GM23338 (cell line): ENCODE data around the gene BAAT. TPM values are rescaled to one million over a fixed set of nuclear protein-coding genes. Genes with fewer than 3 reads are reported as not detected.

Experiments
- ATAC-seq: fragments of 200-7000 bp; cut with Tn5 transposase; 3 replicates; pipeline ENCODE4 v1.9.1; 2020
- DNase-seq: peaks from one replicate; pipeline ENCODE4 v3.0.0-alpha.2; 2015; ENCODE audit warnings: low spot score
- H2AFZ ChIP-seq: fragments of 200-600 bp; sonication (generic); 2 replicates; pipeline ENCODE4 v1.8.0; 2016; ENCODE audit warnings: antibody characterized with exemption, mild to moderate bottlenecking, moderate library complexity
- H3F3A ChIP-seq: fragments of 200-600 bp; sonication (generic); replicated peaks from 2 replicates; pipeline ENCODE4 v1.8.0; 2017; ENCODE audit warnings: antibody characterized with exemption, mixed run types, low read depth
- H3K27ac ChIP-seq: fragments of 200-600 bp; sonication (generic); 2 replicates; pipeline ENCODE4 v1.6.1; 2016; ENCODE audit warnings: low read depth
- H3K27me3 ChIP-seq: fragments of 200-600 bp; sonication (generic); 2 replicates; pipeline ENCODE4 v1.8.0; 2016; ENCODE audit warnings: mild to moderate bottlenecking, mixed run types, moderate library complexity; ENCODE audit not compliant: insufficient read depth
- H3K36me3 ChIP-seq: fragments of 200-600 bp; sonication (generic); 2 replicates; pipeline ENCODE4 v1.8.0; 2016; ENCODE audit warnings: mild to moderate bottlenecking; ENCODE audit not compliant: insufficient read depth
- H3K4me1 ChIP-seq: fragments of 200-600 bp; sonication (generic); 2 replicates; pipeline ENCODE4 v1.8.0; 2016; ENCODE audit warnings: mild to moderate bottlenecking, moderate library complexity; ENCODE audit not compliant: insufficient read depth
- H3K4me2 ChIP-seq: fragments of 200-600 bp; sonication (generic); 2 replicates; pipeline ENCODE4 v1.7.1; 2017; ENCODE audit warnings: mixed run types
- H3K4me3 ChIP-seq: fragments of 200-600 bp; sonication (generic); 2 replicates; pipeline ENCODE4 v1.6.1; 2016; ENCODE audit warnings: mixed run types
- H3K79me2 ChIP-seq: fragments of 200-600 bp; sonication (generic); replicated peaks from 2 replicates; pipeline ENCODE4 v1.8.0; 2017; ENCODE audit warnings: mild to moderate bottlenecking; ENCODE audit not compliant: insufficient read depth
- H3K9me2 ChIP-seq: fragments of 200-600 bp; sonication (generic); 2 replicates; pipeline ENCODE4 v1.8.0; 2017; ENCODE audit not compliant: insufficient read depth
- H4K20me1 ChIP-seq: fragments of 200-600 bp; sonication (generic); replicated peaks from 2 replicates; pipeline ENCODE4 v1.8.0; 2017; ENCODE audit warnings: mild to moderate bottlenecking; ENCODE audit not compliant: insufficient read depth
- H3K27ac Mint-ChIP-seq: 2 replicates; pipeline ENCODE4 v1.8.0; 2020; ENCODE audit warnings: inconsistent platforms, mild to moderate bottlenecking, moderate library complexity, mixed read lengths
- H3K27me3 Mint-ChIP-seq: 3 replicates; pipeline ENCODE4 v1.8.0; 2022; ENCODE audit warnings: low read depth, mild to moderate bottlenecking, moderate library complexity, mixed read lengths, inconsistent platforms; ENCODE audit not compliant: insufficient read depth, poor library complexity
- H3K36me3 Mint-ChIP-seq: 3 replicates; pipeline ENCODE4 v1.8.0; 2021; ENCODE audit warnings: low read depth, mild to moderate bottlenecking, inconsistent platforms, moderate library complexity, mixed read lengths
- H3K4me1 Mint-ChIP-seq: 3 replicates; pipeline ENCODE4 v1.8.0; 2020; ENCODE audit warnings: mild to moderate bottlenecking, inconsistent platforms, mixed read lengths
- H3K4me3 Mint-ChIP-seq: 3 replicates; pipeline ENCODE4 v1.8.0; 2021; ENCODE audit warnings: moderate library complexity, mild to moderate bottlenecking, inconsistent platforms, mixed read lengths
- H3K9me3 Mint-ChIP-seq: 3 replicates; pipeline ENCODE4 v1.8.0; 2020; ENCODE audit warnings: moderate library complexity, mild to moderate bottlenecking, inconsistent platforms, mixed read lengths
- CREB1 ChIP-seq: fragments of 250-450 bp; sonication (Bioruptor Pico); IDR thresholded peaks from 2 replicates; pipeline ENCODE4 v1.5.0; 2020; ENCODE audit warnings: low read depth, mild to moderate bottlenecking, moderate library complexity
- EZH2phosphoT487 ChIP-seq: fragments of 200-600 bp; sonication (generic); IDR thresholded peaks from one replicate; pipeline ENCODE4 v1.8.1; 2018; ENCODE audit warnings: antibody characterized with exemption; ENCODE audit not compliant: unreplicated experiment
- JUNB ChIP-seq: IDR thresholded peaks from one replicate; pipeline ENCODE4 v1.6.1; 2016; ENCODE audit warnings: antibody characterized with exemption; ENCODE audit not compliant: unreplicated experiment
- POLR2AphosphoS5 ChIP-seq: IDR thresholded peaks from 2 replicates; pipeline ENCODE4 v1.6.1; 2016; ENCODE audit warnings: antibody characterized with exemption, low read depth
- STAT1 ChIP-seq: IDR thresholded peaks from one replicate; pipeline ENCODE4 v1.6.1; 2016; ENCODE audit warnings: antibody characterized with exemption; ENCODE audit not compliant: unreplicated experiment
- ZNF331 ChIP-seq: fragments of 250-450 bp; sonication (Bioruptor Pico); IDR thresholded peaks from 2 replicates; pipeline ENCODE4 v1.5.0; 2020; ENCODE audit warnings: low read depth, mild to moderate bottlenecking, moderate library complexity
- polyA plus RNA-seq: library from polyadenylated mRNA; unstranded; fragments of >200 nt; fragmentation: Nextera tagmentation; extraction: Ambion mirVana; gene quantifications from 2 replicates; pipeline ENCODE4 v1.2.1, GENCODE V29; 2016
- total RNA-seq: library from RNA; depleted of rRNA; stranded (reverse); fragments of >200 nt; shearing (Covaris generic); gene quantifications from 2 replicates; pipeline ENCODE4 v1.2.3, GENCODE V29; 2014
- TF ChIP-seq, protein P1 (sequence below): IDR thresholded peaks from one replicate; pipeline ENCODE4 v1.6.1; 2018; ENCODE audit warnings: antibody characterized with exemption; ENCODE audit not compliant: unreplicated experiment
- TF ChIP-seq, protein P2 (sequence below): IDR thresholded peaks from 2 replicates; pipeline ENCODE4 v1.6.1; 2016; ENCODE audit warnings: antibody characterized with exemption
- TF ChIP-seq, protein P3 (sequence below): fragments of 250-450 bp; sonication (Bioruptor Pico); IDR thresholded peaks from 2 replicates; pipeline ENCODE4 v1.5.0; 2020; ENCODE audit warnings: mild to moderate bottlenecking, moderate library complexity
- TF ChIP-seq, protein P4 (sequence below), 2 experiments: fragments of 200-600 bp in 1 of 2; sonication (generic) in 1 of 2; conservative IDR thresholded peaks; 2 replicates each; pipeline versions ENCODE4 v1.5.1 to v1.6.1; 2016 to 2017; ENCODE audit warnings: antibody characterized with exemption in 2 of 2, low read depth in 2 of 2, mild to moderate bottlenecking in 2 of 2, moderate library complexity in 1 of 2

BAAT gene
- total and polyA plus RNA-seq, 2 experiments from 2014 or later = 0.08 to 0.14 TPM

DNA sequence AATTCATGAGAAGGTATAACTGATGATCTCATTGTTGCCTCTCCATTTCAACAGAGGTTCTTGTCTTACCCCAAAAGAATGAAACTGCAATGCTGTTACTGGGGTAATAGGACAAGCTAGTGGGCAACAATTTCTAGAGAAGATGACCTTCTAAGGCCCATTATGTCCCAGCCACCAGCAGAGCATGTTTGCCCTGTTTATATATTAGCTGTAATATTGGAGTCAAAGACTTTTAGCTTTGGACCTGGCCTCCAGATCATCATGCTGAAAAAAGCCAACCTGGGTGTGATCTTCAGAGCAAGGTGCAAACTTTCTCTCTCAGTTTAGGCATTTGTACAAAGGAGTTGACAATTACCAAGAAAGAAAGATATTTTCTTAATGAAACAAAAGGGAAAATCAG is 47.4 kb upstream of the BAAT start:
- TF ChIP-seq, protein P1, sequence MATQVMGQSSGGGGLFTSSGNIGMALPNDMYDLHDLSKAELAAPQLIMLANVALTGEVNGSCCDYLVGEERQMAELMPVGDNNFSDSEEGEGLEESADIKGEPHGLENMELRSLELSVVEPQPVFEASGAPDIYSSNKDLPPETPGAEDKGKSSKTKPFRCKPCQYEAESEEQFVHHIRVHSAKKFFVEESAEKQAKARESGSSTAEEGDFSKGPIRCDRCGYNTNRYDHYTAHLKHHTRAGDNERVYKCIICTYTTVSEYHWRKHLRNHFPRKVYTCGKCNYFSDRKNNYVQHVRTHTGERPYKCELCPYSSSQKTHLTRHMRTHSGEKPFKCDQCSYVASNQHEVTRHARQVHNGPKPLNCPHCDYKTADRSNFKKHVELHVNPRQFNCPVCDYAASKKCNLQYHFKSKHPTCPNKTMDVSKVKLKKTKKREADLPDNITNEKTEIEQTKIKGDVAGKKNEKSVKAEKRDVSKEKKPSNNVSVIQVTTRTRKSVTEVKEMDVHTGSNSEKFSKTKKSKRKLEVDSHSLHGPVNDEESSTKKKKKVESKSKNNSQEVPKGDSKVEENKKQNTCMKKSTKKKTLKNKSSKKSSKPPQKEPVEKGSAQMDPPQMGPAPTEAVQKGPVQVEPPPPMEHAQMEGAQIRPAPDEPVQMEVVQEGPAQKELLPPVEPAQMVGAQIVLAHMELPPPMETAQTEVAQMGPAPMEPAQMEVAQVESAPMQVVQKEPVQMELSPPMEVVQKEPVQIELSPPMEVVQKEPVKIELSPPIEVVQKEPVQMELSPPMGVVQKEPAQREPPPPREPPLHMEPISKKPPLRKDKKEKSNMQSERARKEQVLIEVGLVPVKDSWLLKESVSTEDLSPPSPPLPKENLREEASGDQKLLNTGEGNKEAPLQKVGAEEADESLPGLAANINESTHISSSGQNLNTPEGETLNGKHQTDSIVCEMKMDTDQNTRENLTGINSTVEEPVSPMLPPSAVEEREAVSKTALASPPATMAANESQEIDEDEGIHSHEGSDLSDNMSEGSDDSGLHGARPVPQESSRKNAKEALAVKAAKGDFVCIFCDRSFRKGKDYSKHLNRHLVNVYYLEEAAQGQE = no peak
- TF ChIP-seq STAT1 (no peak), POLR2AphosphoS5 (no peak), JUNB (no peak), EZH2phosphoT487 (no peak), CREB1 (CRISPR knock-in tag) (no peak), ZNF331 (no peak)
- TF ChIP-seq, protein P2, sequence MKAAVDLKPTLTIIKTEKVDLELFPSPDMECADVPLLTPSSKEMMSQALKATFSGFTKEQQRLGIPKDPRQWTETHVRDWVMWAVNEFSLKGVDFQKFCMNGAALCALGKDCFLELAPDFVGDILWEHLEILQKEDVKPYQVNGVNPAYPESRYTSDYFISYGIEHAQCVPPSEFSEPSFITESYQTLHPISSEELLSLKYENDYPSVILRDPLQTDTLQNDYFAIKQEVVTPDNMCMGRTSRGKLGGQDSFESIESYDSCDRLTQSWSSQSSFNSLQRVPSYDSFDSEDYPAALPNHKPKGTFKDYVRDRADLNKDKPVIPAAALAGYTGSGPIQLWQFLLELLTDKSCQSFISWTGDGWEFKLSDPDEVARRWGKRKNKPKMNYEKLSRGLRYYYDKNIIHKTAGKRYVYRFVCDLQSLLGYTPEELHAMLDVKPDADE = no peak
- TF ChIP-seq, protein P3, sequence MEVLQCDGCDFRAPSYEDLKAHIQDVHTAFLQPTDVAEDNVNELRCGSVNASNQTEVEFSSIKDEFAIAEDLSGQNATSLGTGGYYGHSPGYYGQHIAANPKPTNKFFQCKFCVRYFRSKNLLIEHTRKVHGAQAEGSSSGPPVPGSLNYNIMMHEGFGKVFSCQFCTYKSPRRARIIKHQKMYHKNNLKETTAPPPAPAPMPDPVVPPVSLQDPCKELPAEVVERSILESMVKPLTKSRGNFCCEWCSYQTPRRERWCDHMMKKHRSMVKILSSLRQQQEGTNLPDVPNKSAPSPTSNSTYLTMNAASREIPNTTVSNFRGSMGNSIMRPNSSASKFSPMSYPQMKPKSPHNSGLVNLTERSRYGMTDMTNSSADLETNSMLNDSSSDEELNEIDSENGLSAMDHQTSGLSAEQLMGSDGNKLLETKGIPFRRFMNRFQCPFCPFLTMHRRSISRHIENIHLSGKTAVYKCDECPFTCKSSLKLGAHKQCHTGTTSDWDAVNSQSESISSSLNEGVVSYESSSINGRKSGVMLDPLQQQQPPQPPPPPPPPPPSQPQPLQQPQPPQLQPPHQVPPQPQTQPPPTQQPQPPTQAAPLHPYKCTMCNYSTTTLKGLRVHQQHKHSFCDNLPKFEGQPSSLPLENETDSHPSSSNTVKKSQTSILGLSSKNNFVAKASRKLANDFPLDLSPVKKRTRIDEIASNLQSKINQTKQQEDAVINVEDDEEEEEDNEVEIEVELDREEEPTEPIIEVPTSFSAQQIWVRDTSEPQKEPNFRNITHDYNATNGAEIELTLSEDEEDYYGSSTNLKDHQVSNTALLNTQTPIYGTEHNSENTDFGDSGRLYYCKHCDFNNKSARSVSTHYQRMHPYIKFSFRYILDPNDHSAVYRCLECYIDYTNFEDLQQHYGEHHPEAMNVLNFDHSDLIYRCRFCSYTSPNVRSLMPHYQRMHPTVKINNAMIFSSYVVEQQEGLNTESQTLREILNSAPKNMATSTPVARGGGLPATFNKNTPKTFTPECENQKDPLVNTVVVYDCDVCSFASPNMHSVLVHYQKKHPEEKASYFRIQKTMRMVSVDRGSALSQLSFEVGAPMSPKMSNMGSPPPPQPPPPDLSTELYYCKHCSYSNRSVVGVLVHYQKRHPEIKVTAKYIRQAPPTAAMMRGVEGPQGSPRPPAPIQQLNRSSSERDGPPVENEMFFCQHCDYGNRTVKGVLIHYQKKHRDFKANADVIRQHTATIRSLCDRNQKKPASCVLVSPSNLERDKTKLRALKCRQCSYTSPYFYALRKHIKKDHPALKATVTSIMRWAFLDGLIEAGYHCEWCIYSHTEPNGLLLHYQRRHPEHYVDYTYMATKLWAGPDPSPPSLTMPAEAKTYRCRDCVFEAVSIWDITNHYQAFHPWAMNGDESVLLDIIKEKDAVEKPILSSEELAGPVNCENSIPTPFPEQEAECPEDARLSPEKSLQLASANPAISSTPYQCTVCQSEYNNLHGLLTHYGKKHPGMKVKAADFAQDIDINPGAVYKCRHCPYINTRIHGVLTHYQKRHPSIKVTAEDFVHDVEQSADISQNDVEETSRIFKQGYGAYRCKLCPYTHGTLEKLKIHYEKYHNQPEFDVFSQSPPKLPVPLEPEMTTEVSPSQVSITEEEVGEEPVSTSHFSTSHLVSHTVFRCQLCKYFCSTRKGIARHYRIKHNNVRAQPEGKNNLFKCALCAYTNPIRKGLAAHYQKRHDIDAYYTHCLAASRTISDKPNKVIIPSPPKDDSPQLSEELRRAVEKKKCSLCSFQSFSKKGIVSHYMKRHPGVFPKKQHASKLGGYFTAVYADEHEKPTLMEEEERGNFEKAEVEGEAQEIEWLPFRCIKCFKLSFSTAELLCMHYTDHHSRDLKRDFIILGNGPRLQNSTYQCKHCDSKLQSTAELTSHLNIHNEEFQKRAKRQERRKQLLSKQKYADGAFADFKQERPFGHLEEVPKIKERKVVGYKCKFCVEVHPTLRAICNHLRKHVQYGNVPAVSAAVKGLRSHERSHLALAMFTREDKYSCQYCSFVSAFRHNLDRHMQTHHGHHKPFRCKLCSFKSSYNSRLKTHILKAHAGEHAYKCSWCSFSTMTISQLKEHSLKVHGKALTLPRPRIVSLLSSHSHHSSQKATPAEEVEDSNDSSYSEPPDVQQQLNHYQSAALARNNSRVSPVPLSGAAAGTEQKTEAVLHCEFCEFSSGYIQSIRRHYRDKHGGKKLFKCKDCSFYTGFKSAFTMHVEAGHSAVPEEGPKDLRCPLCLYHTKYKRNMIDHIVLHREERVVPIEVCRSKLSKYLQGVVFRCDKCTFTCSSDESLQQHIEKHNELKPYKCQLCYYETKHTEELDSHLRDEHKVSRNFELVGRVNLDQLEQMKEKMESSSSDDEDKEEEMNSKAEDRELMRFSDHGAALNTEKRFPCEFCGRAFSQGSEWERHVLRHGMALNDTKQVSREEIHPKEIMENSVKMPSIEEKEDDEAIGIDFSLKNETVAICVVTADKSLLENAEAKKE (CRISPR knock-in tag) = no peak
- TF ChIP-seq, protein P4, sequence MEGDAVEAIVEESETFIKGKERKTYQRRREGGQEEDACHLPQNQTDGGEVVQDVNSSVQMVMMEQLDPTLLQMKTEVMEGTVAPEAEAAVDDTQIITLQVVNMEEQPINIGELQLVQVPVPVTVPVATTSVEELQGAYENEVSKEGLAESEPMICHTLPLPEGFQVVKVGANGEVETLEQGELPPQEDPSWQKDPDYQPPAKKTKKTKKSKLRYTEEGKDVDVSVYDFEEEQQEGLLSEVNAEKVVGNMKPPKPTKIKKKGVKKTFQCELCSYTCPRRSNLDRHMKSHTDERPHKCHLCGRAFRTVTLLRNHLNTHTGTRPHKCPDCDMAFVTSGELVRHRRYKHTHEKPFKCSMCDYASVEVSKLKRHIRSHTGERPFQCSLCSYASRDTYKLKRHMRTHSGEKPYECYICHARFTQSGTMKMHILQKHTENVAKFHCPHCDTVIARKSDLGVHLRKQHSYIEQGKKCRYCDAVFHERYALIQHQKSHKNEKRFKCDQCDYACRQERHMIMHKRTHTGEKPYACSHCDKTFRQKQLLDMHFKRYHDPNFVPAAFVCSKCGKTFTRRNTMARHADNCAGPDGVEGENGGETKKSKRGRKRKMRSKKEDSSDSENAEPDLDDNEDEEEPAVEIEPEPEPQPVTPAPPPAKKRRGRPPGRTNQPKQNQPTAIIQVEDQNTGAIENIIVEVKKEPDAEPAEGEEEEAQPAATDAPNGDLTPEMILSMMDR (conservative IDR thresholded peaks at IDR 0.05; ENCODE audit: low read depth in 2 of 2) = no peak
- Mint-ChIP-seq H3K36me3 (no peaks in the 10 kb centered on the region), H3K9me3 (no peaks in the 10 kb centered on the region), H3K27me3 (peaks cover 3% of the 10 kb centered on the region), H3K27ac (no peak overlapping the region), H3K4me1 (no peaks in the 10 kb centered on the region), H3K4me3 (no peak overlapping the region)
- Histone ChIP-seq H3K27ac (no peak overlapping the region), H3K9me2 (peaks cover 9% of the 10 kb centered on the region), H3K4me1 (no peaks in the 10 kb centered on the region), H2AFZ (no peak overlapping the region), H3K27me3 (no peaks in the 10 kb centered on the region), H3F3A (no peaks in the 10 kb centered on the region), H4K20me1 (no peaks in the 10 kb centered on the region), H3K79me2 (no peaks in the 10 kb centered on the region), H3K4me2 (no peak overlapping the region), H3K4me3 (no peak overlapping the region), H3K36me3 (no peaks in the 10 kb centered on the region)
- ATAC-seq (no peak), DNase-seq (no peak)
